ENCODE measurements around the gene HAL.

The HAL gene

GRCh38 chr12:95995238-95996031 is 709 bp downstream of the HAL start:
- no peak for TF ChIP-seq CTCF (IDR thresholded peaks at IDR 0.05; ENCODE audit: insufficient read depth, missing control alignments)
- FAIRE-seq (no peak), DNase-seq (ENCODE audit: insufficient read length, low spot score) (no peak)

DNA sequence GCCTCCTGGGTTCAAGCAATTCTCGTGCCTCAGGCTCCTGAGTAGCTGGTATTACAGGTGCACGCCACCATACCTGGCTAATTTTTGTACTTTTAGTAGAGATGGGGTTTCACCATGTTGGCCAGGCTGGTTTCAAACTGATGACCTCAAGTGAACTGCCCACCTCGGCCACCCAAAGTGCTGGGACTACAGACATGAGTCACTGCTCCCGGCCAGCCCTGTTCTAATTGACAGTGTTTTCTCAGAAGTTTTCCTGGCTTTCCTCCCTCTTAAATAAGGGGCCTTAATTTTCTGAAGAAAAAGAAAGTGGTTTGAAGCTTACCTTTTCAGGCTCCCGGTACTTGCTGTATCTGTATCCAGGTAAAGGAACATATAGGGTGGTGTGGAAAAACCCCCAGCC is 1.7 kb downstream of the HAL start:
- DNase-seq (ENCODE audit: insufficient read length, low spot score) = no peak
- TF ChIP-seq CTCF (IDR thresholded peaks at IDR 0.05; ENCODE audit: insufficient read depth, missing control alignments) = no peak
- no peak for FAIRE-seq

DNA sequence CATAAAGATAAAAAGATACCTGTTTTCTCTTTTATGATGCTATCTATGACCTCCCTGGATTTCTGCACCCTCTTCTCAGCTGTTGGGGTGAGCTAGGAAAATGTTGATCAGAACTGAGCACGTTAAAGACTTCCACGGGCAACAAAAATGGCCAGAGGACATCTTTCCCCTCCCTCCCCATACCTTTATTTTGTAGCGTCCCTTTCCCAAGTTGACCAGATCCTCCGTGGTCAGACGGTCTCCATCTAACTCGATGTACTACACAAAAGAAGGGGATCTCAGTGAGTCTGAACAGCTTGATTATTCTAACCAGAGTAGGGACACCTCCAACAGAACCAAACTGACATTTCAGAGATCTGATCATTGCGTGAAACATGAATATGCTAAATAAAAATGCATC is 2.2 kb downstream of the HAL start:
- FAIRE-seq = no peak
- no peak for DNase-seq (ENCODE audit: insufficient read length, low spot score)
- TF ChIP-seq CTCF (IDR thresholded peaks at IDR 0.05; ENCODE audit: insufficient read depth, missing control alignments) = no peak

DNA sequence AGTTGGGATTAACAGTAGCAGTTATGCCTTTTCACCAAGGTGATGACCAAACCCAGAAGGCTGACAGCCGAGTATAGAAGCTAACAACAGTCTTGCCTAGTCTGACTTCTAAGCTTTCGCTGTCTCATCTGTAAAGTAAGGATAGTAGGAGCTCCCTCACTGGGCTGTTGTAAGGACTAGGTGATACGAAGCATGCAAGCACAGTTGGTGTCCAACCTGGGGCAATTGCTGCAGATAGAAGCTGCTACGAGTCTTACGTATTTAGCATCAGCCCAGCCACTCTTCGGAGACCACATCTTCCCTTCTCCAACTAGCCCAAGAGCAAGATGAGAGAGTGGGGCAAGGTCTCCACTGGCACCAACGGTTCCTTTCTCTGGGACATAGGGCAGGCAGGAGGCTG is 6.0 kb downstream of the HAL start:
- TF ChIP-seq CTCF (IDR thresholded peaks at IDR 0.05; ENCODE audit: insufficient read depth, missing control alignments) = no peak
- no peak for DNase-seq (ENCODE audit: insufficient read length, low spot score)
- no peak for FAIRE-seq

DNA sequence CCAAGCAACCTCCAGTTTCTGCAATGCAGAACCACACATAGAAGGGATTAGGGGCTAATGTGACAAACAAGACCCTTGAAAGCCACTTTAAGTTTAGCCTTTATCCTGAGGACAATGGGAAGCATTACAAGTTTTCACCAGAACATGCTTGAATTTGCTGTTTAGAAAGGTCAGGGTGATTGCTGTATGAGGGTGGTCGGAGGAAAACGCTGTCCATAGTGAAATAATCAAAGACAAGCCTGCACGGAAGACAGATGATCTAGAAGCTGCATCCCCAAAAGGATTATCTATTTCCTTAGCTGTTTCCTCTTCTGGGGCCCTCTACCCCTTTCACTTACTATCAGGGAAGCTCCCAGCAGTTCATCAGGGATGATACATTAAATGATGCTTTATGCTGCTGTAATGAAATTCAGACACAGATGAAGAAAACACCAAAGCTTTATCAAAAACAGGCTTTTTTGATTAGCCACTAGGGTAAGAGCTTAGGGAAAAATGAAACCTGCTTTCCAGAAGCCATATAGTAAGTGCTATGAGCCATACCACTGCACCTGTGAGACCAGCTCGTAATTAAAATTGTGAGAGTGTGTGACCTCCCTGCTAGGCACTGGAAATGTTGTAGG is 6.5 kb downstream of the HAL start:
- DNase-seq (ENCODE audit: insufficient read length, low spot score) (no peak), FAIRE-seq (no peak)
- TF ChIP-seq CTCF (IDR thresholded peaks at IDR 0.05; ENCODE audit: insufficient read depth, missing control alignments) = no peak

- DNase-seq (ENCODE audit: insufficient read length, low spot score) (no peak), FAIRE-seq (no peak)
- TF ChIP-seq CTCF (IDR thresholded peaks at IDR 0.05; ENCODE audit: insufficient read depth, missing control alignments) = no peak
Measured at GRCh38 chr12:95988506-95989275, 7.5 kb downstream of the HAL start.

All from D721Med (cell line).